Body of pancreas (tissue), 4 donors: ENCODE data around the gene SRP14.

Source experiments
- CTCF ChIP-seq, 7 experiments: fragments of 450-650 bp in 4 of 7; fragments of 200-600 bp in 3 of 7; sonication (generic) in 3 of 7; IDR thresholded peaks; one replicate each; pipeline ENCODE4 v1.5.1; 2016 to 2019; ENCODE audit warnings: antibody characterized with exemption in 7 of 7
- POLR2A ChIP-seq, 3 donors: fragments of 450-650 bp; IDR thresholded peaks; one replicate each; pipeline ENCODE4 v1.6.1; 2016; ENCODE audit warnings: antibody characterized with exemption in 3 of 3, mild to moderate bottlenecking in 2 of 3

DNA sequence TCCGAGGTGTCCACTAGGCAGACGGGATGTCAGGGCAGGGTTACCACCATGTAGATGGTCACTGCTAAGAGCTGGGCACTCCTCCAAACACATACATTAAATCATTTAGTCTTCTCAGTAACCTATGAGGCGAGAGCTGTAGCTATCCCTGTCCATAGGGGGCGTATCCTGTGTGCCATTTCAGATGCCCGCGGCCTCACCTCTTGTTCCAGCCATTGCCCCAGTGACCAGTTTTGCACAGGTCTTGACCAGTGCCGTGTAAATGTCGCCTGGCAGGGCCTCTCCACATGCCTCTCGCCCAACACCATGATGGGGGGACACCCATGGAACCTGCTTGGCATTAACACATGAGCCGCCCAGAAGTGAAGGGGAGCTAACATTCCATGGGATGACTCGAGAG is 20.8 kb upstream of the SRP14 start:
- no peak for TF ChIP-seq CTCF (IDR thresholded peaks at IDR 0.05)
- TF ChIP-seq POLR2A (IDR thresholded peaks at IDR 0.05) = no peak
